GM12864 (cell line): ENCODE measurements around the gene ATP6V0D1.

Source experiments
- DNase-seq: peaks from one replicate; pipeline ENCODE4 v3.0.0-alpha.2; 2011; ENCODE audit warnings: low read depth
- H3K4me3 ChIP-seq: 2 replicates; pipeline ENCODE4 v1.5.1; 2011; ENCODE audit warnings: mild to moderate bottlenecking, low read depth, low read length, control low read depth
- CTCF ChIP-seq: IDR thresholded peaks from 2 replicates; pipeline ENCODE4 v1.5.1; 2011; ENCODE audit warnings: low read depth, mild to moderate bottlenecking, moderate library complexity, low read length, control low read depth, inconsistent platforms; ENCODE audit errors: missing control alignments

The ATP6V0D1 gene

GRCh38 chr16:67444259-67445125 is 36.5 kb downstream of the ATP6V0D1 start:
- no peak for DNase-seq
- no peak for TF ChIP-seq CTCF
- no peak overlapping the region for H3K4me3 ChIP-seq

GRCh38 chr16:67443265-67443664 is 37.7 kb downstream of the ATP6V0D1 start:
- no peak for DNase-seq
- no peak for TF ChIP-seq CTCF
- no peak overlapping the region for H3K4me3 ChIP-seq

DNA sequence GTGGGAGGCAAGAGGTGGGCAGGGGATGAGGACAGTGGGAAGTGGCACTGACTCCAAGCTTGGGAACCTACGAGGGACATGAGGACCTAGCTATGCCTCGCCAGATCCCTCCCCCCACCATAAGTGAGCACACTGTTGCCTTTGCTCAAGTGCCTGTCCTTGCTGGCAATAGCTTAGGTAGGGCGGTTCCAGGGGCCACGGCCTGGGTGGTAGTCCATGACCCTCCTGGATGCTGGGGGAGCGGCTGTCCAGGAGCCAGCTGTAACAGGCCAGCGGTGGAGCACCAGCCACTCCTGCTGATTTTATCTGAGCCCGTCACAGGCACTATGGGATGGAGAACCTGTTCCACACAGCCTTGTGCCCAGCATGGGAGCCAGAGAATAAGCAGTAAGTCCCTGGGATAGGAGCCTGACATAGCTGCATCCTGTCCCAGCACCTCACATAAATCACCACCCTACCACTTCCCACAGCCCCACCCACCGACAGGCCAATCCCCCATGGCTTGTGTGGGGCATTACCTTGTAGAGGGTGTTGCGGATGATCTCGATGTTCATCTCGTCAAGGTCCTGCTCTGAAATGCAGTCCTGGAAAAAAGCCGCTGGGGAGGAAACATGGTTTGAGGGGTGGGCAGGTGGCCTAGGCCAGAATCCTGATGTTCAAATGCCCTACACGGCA is 38.2 kb downstream of the ATP6V0D1 start:
- DNase-seq = no peak
- no peak for TF ChIP-seq CTCF
- no peak overlapping the region for H3K4me3 ChIP-seq

DNA sequence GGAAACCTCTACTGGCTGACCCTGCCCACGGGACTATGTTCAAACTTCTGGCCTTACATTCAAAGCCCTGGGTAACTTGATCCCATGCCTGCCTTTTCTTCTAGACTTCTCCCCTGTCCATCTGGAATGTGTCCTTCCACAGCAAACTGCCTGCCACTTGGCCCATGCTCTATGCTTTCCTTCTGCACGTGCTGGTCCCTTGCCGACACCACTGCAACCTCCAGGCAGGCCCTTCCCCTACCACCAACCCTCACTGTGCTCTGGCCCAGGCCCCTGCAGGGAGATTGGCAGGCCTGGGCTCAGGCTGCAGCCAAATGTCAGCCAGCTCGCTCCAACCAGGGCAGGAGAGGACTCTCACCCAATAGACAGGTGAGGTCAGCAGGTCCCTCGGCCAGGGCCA is 39.0 kb downstream of the ATP6V0D1 start:
- TF ChIP-seq CTCF = no peak
- DNase-seq = no peak
- no peak overlapping the region for H3K4me3 ChIP-seq

DNA sequence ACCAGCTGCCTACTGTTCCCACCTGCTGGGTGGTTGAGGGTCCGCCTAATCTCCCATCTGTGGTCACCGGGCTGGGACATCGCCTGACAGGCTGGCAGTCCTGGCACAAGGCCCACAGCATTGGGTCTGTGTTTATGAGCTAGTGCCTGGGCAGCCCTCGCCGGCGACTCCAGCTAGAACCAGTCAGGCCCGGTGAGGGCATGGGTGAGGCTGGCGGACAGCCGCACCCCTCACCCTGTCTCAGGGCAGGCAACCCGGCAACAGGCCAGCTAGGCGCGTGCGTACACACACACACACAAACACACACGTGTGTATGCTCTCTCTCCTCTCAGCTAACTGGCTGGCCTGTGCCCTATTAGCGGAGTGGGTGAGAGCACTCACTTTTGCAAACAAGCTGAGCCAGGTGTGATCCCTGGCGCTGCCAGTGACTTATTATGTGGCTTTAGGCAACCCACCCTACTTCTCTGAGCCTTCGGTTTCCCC is 39.6 kb downstream of the ATP6V0D1 start:
- DNase-seq = no peak
- TF ChIP-seq CTCF = no peak
- no peak overlapping the region for H3K4me3 ChIP-seq

- TF ChIP-seq CTCF = no peak
- no peak overlapping the region for H3K4me3 ChIP-seq
- no peak for DNase-seq
Observed at GRCh38 chr16:67438824-67439393, 42.0 kb downstream of the ATP6V0D1 start.
